ENCODE results near the gene EXOSC7. TPM values are rescaled to one million over a fixed set of nuclear protein-coding genes. Genes with fewer than 3 reads are reported as not detected.

Gene EXOSC7
- total RNA-seq, 1 donor from 2014 or later, result 36.7 TPM

DNA sequence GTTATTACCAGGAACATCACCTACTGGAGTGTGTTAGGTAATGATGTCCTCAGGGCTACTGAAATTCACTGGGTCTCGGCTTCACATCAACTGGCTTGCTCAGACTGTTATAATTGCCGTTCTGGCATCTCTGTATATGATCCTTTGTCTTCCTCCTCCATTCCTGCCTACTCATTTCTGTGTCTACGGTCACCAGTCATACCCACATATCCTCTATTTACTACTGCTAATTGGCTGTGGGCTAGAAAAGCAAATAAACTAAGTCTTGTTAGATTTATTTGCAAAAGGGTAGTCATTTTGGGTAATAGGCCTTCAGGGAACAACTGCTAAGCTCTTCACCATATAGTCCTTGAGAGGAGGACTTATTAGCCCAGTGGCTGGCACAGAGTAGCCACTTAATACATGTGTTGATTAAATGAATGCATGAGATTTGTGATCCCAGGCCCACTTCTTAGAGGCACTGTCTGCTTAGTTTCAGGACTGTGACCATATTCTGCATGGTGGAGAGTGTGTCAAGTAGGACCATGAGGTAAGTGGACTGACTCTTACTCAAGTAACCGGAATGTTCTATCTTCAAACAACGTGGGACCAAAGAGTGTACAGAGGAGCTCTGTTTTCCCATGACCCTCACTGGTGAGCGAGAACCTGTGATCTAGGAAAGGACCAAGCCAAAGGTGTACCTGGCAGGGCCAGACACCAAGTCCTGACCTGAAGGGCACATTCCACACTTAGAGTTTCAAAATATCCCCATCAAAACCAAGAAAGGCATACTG, 13.2 kb upstream of the EXOSC7 start:
- H3K27ac Mint-ChIP-seq (ENCODE audit: unreplicated experiment), result no peak overlapping the region
- no peaks in the 10 kb centered on the region for H3K9me3 Mint-ChIP-seq (ENCODE audit: unreplicated experiment)
- TF ChIP-seq, protein P1, sequence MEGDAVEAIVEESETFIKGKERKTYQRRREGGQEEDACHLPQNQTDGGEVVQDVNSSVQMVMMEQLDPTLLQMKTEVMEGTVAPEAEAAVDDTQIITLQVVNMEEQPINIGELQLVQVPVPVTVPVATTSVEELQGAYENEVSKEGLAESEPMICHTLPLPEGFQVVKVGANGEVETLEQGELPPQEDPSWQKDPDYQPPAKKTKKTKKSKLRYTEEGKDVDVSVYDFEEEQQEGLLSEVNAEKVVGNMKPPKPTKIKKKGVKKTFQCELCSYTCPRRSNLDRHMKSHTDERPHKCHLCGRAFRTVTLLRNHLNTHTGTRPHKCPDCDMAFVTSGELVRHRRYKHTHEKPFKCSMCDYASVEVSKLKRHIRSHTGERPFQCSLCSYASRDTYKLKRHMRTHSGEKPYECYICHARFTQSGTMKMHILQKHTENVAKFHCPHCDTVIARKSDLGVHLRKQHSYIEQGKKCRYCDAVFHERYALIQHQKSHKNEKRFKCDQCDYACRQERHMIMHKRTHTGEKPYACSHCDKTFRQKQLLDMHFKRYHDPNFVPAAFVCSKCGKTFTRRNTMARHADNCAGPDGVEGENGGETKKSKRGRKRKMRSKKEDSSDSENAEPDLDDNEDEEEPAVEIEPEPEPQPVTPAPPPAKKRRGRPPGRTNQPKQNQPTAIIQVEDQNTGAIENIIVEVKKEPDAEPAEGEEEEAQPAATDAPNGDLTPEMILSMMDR (IDR thresholded peaks at IDR 0.05), result no peak
- H3K27me3 Mint-ChIP-seq (ENCODE audit: unreplicated experiment), result no peaks in the 10 kb centered on the region
- no peaks in the 10 kb centered on the region for H3K4me1 Mint-ChIP-seq (ENCODE audit: unreplicated experiment)
- DNase-seq (ENCODE audit: extremely low spot score, unreplicated experiment), result no peak
- no peak overlapping the region for H3K4me3 Mint-ChIP-seq (ENCODE audit: unreplicated experiment)
- H3K36me3 Mint-ChIP-seq (ENCODE audit: unreplicated experiment), result peaks cover 5% of the 10 kb centered on the region

DNA sequence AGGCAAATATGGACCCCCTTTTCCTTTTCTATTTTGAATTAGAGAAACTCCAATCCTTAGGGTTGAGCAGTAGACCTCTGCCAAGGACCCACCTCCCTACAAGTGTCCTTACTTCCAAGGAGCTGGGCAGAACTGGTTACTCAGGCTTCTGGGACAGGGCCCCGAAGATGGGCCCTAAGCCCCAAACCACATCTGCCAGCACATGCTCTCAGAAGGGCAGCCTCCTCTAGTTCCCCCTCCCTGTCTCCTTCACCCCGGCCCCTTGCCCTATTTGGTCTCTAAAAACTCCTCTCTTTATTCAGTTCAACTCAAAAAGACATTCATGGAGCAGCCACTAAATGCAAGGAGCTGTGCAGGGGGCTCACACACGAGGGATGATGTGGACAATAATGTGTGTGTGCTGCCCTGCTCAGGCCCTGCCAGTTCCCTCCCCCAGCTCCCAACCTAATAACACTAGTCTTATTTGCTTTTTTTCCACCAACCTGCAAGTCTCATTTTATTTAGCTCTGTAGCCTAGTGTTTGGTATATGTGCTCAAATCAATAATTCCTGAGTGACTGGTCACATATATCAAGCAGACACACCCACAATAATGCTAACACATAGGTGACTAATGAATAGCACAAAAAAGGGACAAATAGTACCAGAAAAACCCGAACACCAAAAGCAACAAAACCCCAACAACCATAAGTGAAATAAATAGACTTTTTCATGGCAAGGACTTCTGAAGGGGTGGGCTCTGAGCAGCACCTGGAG, 12.3 kb upstream of the EXOSC7 start:
- Mint-ChIP-seq H3K4me3 (ENCODE audit: unreplicated experiment) (no peak overlapping the region), H3K9me3 (ENCODE audit: unreplicated experiment) (no peaks in the 10 kb centered on the region), H3K27ac (ENCODE audit: unreplicated experiment) (no peak overlapping the region), H3K36me3 (ENCODE audit: unreplicated experiment) (peaks cover under 1% of the 10 kb centered on the region), H3K27me3 (ENCODE audit: unreplicated experiment) (no peaks in the 10 kb centered on the region), H3K4me1 (ENCODE audit: unreplicated experiment) (no peaks in the 10 kb centered on the region)
- DNase-seq (ENCODE audit: extremely low spot score, unreplicated experiment), result no peak
- TF ChIP-seq, protein P1 (IDR thresholded peaks at IDR 0.05), result no peak

DNA sequence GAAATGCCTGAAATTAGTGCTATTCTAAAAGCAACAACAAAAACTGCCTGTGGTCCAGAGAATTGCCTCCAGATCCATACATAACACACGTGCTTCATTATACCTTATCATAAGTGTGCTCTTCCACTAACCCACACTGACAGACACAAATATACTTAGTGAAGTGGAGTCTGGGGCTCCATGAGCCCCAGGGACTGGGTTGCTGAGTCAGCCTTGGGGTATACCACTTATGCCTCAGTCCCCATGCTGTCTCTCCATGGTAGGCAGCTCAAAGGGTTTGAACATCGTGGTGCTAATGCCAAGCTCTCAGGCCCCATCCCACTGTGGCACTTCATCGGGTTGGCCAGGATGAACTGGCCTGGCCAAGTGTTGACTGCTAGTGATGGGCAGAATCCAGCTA, 10.9 kb upstream of the EXOSC7 start:
- H3K27me3 Mint-ChIP-seq (ENCODE audit: unreplicated experiment), result no peaks in the 10 kb centered on the region
- TF ChIP-seq, protein P1 (IDR thresholded peaks at IDR 0.05), result no peak
- DNase-seq (ENCODE audit: extremely low spot score, unreplicated experiment), result no peak
- no peak overlapping the region for H3K27ac Mint-ChIP-seq (ENCODE audit: unreplicated experiment)
- H3K9me3 Mint-ChIP-seq (ENCODE audit: unreplicated experiment), result no peaks in the 10 kb centered on the region
- no peaks in the 10 kb centered on the region for H3K36me3 Mint-ChIP-seq (ENCODE audit: unreplicated experiment)
- no peak overlapping the region for H3K4me3 Mint-ChIP-seq (ENCODE audit: unreplicated experiment)
- no peaks in the 10 kb centered on the region for H3K4me1 Mint-ChIP-seq (ENCODE audit: unreplicated experiment)

DNA sequence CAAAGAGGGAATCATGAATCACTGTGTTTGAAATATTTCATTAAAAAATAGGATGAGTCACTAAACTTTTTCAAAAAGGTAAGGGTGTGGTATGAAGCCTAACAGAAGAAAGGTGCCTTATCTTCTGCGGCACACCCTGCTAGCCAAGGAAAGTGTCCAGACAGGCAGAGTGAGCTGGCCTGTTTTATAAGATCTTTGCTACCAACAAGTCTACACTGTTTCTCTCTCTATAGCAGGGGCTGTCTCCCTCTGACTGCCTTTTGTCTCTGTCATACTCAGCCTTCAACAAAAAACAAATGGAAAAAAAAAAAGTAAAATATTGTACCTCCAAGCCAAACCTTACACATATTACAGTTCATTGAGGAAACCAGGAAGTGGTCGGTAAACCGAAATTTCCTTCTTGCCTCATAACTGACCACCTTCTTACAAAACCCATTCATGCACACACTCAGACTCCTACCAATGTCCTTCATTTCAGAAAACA, 9.2 kb upstream of the EXOSC7 start:
- Mint-ChIP-seq H3K27me3 (ENCODE audit: unreplicated experiment) (no peaks in the 10 kb centered on the region), H3K4me1 (ENCODE audit: unreplicated experiment) (no peaks in the 10 kb centered on the region), H3K36me3 (ENCODE audit: unreplicated experiment) (no peaks in the 10 kb centered on the region), H3K9me3 (ENCODE audit: unreplicated experiment) (no peaks in the 10 kb centered on the region), H3K27ac (ENCODE audit: unreplicated experiment) (no peak overlapping the region), H3K4me3 (ENCODE audit: unreplicated experiment) (no peak overlapping the region)
- DNase-seq (ENCODE audit: extremely low spot score, unreplicated experiment), result no peak
- TF ChIP-seq, protein P1 (IDR thresholded peaks at IDR 0.05), result no peak

DNA sequence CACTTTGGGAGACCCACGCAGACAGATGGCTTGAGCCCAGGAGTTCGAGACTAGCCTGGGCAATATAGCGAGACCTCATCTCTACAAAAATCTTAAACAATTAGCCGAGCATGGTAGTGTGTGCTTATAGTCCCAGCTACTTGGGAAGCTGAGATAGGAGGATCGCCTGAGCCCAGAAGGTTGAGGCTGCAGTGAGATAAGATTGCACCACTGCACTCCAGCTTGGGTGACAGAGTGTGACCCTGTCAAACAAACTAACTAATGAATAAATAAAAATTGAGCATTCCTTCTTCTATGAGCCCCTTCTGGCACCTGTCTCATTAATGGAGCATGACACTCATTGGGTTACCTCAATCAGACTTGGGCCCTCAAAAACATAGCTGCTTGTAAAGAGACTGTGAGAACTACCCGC, 7.6 kb upstream of the EXOSC7 start:
- TF ChIP-seq, protein P1 (IDR thresholded peaks at IDR 0.05), result no peak
- DNase-seq (ENCODE audit: extremely low spot score, unreplicated experiment), result no peak
- H3K36me3 Mint-ChIP-seq (ENCODE audit: unreplicated experiment), result no peaks in the 10 kb centered on the region
- H3K4me3 Mint-ChIP-seq (ENCODE audit: unreplicated experiment), result no peak overlapping the region
- no peaks in the 10 kb centered on the region for H3K9me3 Mint-ChIP-seq (ENCODE audit: unreplicated experiment)
- no peaks in the 10 kb centered on the region for H3K27me3 Mint-ChIP-seq (ENCODE audit: unreplicated experiment)
- peaks cover 2% of the 10 kb centered on the region for H3K4me1 Mint-ChIP-seq (ENCODE audit: unreplicated experiment)
- H3K27ac Mint-ChIP-seq (ENCODE audit: unreplicated experiment), result no peak overlapping the region
